NCI-H146 treated with DMSO at 0.1 percent for 48 hours (cell line): ENCODE measurements around the gene CFAP100.

ENCODE experiments used
- DNase-seq: peaks from one replicate; lab custom pipeline; 2025; ENCODE audit not compliant: unreplicated experiment; lab: John Stamatoyannopoulos, UW

CFAP100 gene

GRCh38 chr3:126456766-126457388 lies 62.2 kb downstream of the CFAP100 start:
- DNase-seq, result no peak

DNA sequence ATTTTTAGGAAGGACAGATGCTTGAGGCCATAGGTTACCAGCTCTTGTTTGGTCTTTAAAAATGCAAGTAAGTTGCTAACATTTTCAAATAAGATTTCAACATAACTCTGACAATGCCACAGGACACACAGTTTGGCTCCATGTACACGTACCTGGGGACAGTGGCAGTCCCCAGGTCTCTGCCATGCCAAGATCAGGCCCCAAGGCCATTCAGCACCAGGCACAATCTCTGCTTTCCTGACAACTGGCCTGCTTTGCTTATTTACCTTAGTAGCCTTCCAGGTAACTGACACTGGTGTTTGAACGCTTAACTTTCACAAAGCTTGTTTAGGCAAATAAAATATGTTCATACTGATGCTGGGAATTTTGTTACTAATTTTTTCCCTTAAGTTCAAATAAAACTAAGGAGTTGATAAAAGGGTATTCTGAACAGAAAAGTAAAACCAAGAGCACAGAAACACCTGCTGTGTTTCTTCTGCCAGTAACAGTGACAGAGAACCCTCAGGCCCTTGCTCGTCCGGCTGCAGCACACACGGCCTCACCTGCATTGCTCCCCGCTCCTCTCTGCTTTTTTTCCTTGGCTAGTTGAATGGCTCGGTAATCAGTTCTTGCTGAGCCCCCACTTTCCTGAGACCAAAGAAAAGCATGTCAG lies 64.5 kb downstream of the CFAP100 start:
- DNase-seq, result no peak

GRCh38 chr3:126459763-126460127 lies 65.0 kb downstream of the CFAP100 start:
- no peak for DNase-seq

- no peak for DNase-seq
These were observed 65.7 kb downstream of the CFAP100 start for GRCh38 chr3:126460381-126460780.

- DNase-seq, result no peak
These were observed 66.9 kb downstream of the CFAP100 start for GRCh38 chr3:126461450-126462070.

- no peak for DNase-seq
These were observed 68.8 kb downstream of the CFAP100 start for GRCh38 chr3:126463521-126463920.

DNA sequence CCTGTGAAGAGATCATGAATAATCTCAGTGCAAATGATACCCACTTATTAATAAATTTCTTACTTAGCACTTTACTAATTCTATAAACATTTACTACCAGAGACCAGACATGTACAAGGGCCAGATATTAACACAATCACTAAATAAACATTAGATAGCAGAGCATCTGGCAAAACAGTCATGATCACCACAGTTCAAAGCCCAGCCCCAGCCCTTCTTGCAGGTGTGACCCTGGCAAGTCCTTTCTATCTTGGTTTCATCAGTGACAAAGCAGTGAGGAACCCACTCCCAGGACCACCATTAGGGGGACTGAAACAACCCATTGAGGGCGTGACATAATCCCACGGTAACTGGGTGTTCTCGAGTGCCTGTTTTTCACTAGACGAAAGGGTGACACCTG lies 69.4 kb downstream of the CFAP100 start:
- no peak for DNase-seq

DNA sequence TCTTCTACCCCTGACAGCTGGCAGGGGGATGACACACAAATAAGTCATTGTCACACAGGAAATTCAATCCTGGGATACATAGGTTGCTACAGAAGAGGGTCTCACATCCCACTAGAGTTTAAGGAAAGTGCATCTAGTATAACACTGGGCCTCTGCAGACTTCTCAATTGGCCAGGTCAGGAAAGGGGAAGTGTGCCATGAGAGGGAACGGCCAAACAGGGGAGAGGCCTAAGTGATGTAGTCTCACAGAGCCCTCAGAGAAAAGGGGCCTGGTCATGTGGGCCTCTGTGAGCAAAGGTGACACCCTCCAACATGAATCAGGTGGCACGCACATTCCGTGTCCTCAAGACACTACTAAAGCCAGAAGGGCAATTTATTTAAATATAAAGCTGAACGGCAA lies 69.8 kb downstream of the CFAP100 start:
- no peak for DNase-seq

- DNase-seq, result no peak
These were observed 70.3 kb downstream of the CFAP100 start for GRCh38 chr3:126464997-126465396.

DNA sequence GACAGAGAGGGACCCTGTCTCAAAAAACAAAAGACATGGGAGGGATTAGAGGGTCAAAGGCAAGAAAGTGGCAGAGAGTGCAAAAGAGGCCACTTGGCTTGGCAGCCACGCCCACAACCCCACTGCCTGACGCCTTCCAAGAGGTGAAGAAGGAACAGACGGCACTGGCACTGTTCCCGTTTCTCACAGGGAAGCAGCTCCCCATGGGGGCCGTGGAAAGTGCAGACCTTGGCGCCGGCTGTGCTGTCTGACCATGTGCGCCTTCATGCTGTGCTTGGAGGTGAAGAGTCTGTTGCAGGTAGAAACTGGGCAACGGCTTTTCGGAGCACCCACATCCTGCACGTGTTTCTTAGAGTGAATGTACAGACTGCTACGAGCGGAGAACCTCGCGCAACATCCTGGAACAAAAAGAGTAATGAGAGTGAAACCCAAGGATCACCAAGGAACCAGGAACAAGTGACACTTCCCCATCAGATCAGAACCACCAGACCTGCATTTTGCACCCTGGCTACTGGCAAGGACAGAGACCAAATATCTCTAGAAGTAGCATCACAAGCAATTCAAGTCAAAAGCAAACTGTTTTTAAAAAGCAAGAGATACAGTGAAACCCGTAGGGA lies 71.3 kb downstream of the CFAP100 start:
- no peak for DNase-seq

DNA sequence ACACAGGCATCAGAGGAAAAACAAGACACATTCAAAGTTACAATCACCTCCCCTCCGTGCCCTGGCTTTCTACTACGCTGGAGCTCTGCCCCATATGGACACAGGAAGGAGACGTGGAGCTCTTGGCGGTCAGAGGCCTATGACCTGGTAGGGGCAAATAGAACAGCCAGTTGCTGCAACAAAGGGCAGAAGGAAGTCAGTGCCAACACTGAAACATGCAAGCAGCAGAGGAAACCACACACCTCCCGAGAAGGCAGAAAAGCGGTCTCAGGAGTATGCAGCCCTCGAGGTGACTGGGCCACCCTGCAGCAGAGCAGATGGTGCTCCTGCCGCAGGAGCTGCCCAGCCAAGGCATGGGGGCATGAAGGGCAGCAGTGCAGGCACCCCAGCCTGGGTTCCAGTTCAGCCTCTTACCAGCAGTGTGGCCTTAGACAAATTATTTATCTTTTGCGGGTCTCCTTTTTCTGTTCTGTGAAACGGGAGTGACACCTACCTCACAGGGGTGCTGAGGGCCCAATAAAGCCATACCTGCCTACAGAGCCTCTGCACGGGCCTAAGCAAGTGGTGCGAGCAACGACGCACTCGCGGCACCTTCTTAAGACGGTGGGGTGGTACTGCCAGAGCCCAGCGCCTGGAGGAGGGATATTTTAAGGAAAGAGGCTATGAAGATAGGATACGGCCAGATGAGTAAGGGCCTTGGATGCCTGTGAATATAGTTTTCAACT lies 72.3 kb downstream of the CFAP100 start:
- no peak for DNase-seq

- no peak for DNase-seq
These were observed 72.9 kb downstream of the CFAP100 start for GRCh38 chr3:126467611-126467955.

- DNase-seq, result no peak
These were observed 73.6 kb downstream of the CFAP100 start for GRCh38 chr3:126468028-126468891.

DNA sequence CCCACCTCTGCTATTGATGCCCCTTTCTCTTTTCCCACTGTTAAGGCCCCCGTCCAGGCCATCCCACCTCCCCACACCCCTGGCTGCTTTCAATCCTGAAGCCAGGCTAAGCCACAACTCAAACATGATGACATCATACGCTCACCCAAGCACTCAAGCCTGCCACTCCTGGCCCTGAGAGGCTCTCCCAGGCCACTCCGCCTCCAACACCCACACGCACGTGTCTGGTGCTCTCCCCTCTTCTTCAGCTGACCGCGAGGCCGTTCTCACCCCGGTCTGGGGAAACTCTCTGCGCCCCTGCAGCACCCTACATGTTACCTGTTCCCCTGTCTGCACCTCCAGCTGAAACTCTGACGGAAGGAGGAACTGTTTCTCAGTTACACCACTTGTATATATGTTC lies 74.8 kb downstream of the CFAP100 start:
- no peak for DNase-seq

GRCh38 chr3:126472277-126473006 lies 77.7 kb downstream of the CFAP100 start:
- peak; percentile 77 for DNase-seq

DNA sequence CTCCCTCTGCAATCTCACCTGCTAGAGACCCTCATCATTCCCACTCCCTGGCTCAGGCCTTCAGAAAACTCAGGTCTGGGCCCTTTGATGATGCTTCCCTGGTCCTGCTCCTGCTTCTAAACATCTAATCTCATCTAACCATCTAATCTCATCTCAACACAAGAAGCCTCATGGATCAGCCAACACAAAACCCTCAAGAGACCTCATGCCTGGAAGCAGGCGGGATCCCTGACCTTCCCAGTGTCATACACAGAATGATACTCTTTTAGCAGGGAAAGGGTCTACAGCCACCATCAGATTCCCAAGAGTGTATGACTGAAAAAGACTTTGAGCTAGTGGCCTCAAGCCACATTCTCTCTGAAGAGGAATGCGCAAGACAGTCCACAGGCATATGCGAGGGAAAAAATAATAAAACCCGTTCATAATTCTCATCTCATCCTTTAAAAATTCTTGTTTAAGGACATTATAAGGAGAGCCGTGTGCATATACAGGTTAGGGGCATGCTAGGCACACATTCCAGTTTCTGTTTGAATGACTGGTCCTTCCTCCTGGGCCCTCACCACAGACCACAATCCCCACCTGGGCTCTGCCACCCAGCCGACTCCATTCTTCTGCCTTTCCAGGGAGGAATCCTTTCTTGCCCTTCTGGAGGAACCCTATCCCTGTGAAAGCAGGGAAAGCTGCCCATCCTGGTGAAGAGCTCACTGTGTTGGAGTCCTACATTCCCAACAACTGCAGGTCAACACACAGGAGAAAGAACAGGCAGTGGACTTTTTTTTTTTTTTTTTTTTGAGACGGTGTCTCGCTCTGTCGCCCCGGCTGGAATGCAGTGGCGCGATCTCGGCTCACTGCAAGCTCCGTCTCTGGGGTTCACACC lies 78.8 kb downstream of the CFAP100 start:
- no peak for DNase-seq

GRCh38 chr3:126474498-126475412 lies 80.0 kb downstream of the CFAP100 start:
- no peak for DNase-seq
